Activated naive CD4-positive, alpha-beta T cell treated with anti-CD3 and anti-CD28 coated beads, Interleukin-2, amount 50 U/mL, for 72 hours (primary cell): Measurements from ENCODE around the gene NPTX2. TPM values are rescaled to one million over a fixed set of nuclear protein-coding genes. Genes with fewer than 3 reads are reported as not detected.
A peak's percentile ranks its signal among the peaks of the same experiment; 100 is the strongest.

Experiments
- ATAC-seq, 2 donors: fragments of 150-1000 bp; cut with Tn5 transposase; 2 replicates each; pipeline ENCODE4 v1.10.0; 2021; ENCODE audit warnings: mild to moderate bottlenecking in 2 of 2, moderate library complexity in 2 of 2
- DNase-seq, 2 donors: peaks; one replicate each; pipeline ENCODE4 v3.0.0; 2021 to 2022; ENCODE audit warnings: low spot score in 2 of 2
- H3K27ac Mint-ChIP-seq, 2 donors: one replicate each; pipeline ENCODE4 v1.8.0; 2022; ENCODE audit warnings: mild to moderate bottlenecking in 2 of 2, mixed read lengths in 2 of 2
- H3K36me3 Mint-ChIP-seq, 2 donors: one replicate each; pipeline ENCODE4 v1.8.0; 2022; ENCODE audit warnings: mixed read lengths in 2 of 2
- H3K9me3 Mint-ChIP-seq, 2 donors: one replicate each; pipeline ENCODE4 v1.8.0; 2022; ENCODE audit warnings: mixed read lengths in 2 of 2
- total RNA-seq, 2 donors: library from RNA; stranded (reverse); gene quantifications; one replicate each; pipeline ENCODE4 v1.2.3, GENCODE V29; 2022

The NPTX2 gene
- total RNA-seq, 2 donors from 2014 or later: not detected

GRCh38 chr7:98602755-98603398, 14.2 kb upstream of the NPTX2 start:
- H3K36me3 Mint-ChIP-seq: no peaks in the 10 kb centered on the region
- no peak for DNase-seq
- peaks cover 5% of the 10 kb centered on the region in 2 donors for H3K9me3 Mint-ChIP-seq
- no peak overlapping the region for H3K27ac Mint-ChIP-seq
- ATAC-seq: no peak

GRCh38 chr7:98603399-98603788, 13.7 kb upstream of the NPTX2 start:
- no peaks in the 10 kb centered on the region for H3K36me3 Mint-ChIP-seq
- no peak for ATAC-seq
- H3K27ac Mint-ChIP-seq: no peak overlapping the region
- peaks cover 5% of the 10 kb centered on the region in 2 donors for H3K9me3 Mint-ChIP-seq
- no peak for DNase-seq

GRCh38 chr7:98613601-98614425, 3.3 kb upstream of the NPTX2 start:
- Mint-ChIP-seq H3K9me3 (peaks cover 5 to 10% of the 10 kb centered on the region in 2 donors), H3K36me3 (peaks cover 0 to 14% of the 10 kb centered on the region in 2 donors), H3K27ac (no peak overlapping the region)
- peak in 1 of 2 donors; percentile 28 for ATAC-seq
- DNase-seq: no peak

- no peak for ATAC-seq
- peaks cover 0 to 8% of the 10 kb centered on the region in 2 donors for H3K36me3 Mint-ChIP-seq
- DNase-seq: no peak
- H3K9me3 Mint-ChIP-seq: peaks cover 0 to 5% of the 10 kb centered on the region in 2 donors
- H3K27ac Mint-ChIP-seq: no peak overlapping the region
These were observed 569 bp upstream of the NPTX2 start for GRCh38 chr7:98616381-98617050.

GRCh38 chr7:98617960-98618418, 904 bp downstream of the NPTX2 start:
- peaks cover 0 to 5% of the 10 kb centered on the region in 2 donors for H3K9me3 Mint-ChIP-seq
- no peak for ATAC-seq
- no peak for DNase-seq
- peaks cover 0 to 8% of the 10 kb centered on the region in 2 donors for H3K36me3 Mint-ChIP-seq
- H3K27ac Mint-ChIP-seq: no peak overlapping the region

- ATAC-seq: no peak
- H3K36me3 Mint-ChIP-seq: peaks cover 0 to 8% of the 10 kb centered on the region in 2 donors
- DNase-seq: no peak
- peaks cover 0 to 2% of the 10 kb centered on the region in 2 donors for H3K9me3 Mint-ChIP-seq
- no peak overlapping the region for H3K27ac Mint-ChIP-seq
These were observed 1.7 kb downstream of the NPTX2 start for GRCh38 chr7:98618786-98619185.

- no peak for ATAC-seq
- H3K27ac Mint-ChIP-seq: no peak overlapping the region
- H3K9me3 Mint-ChIP-seq: no peaks in the 10 kb centered on the region
- peaks cover 0 to 8% of the 10 kb centered on the region in 2 donors for H3K36me3 Mint-ChIP-seq
- no peak for DNase-seq
These were observed 2.6 kb downstream of the NPTX2 start for GRCh38 chr7:98619450-98620321.

GRCh38 chr7:98621573-98622482, 4.7 kb downstream of the NPTX2 start:
- Mint-ChIP-seq H3K27ac (no peak overlapping the region), H3K36me3 (peaks cover 0 to 8% of the 10 kb centered on the region in 2 donors), H3K9me3 (no peaks in the 10 kb centered on the region)
- DNase-seq (no peak), ATAC-seq (no peak)

GRCh38 chr7:98622926-98623325, 5.8 kb downstream of the NPTX2 start:
- Mint-ChIP-seq H3K9me3 (no peaks in the 10 kb centered on the region), H3K36me3 (peaks cover 0 to 8% of the 10 kb centered on the region in 2 donors), H3K27ac (no peak overlapping the region)
- ATAC-seq (no peak), DNase-seq (no peak)

GRCh38 chr7:98624846-98625420, 7.8 kb downstream of the NPTX2 start:
- no peaks in the 10 kb centered on the region for H3K36me3 Mint-ChIP-seq
- H3K9me3 Mint-ChIP-seq: no peaks in the 10 kb centered on the region
- ATAC-seq (no peak), DNase-seq (no peak)
- no peak overlapping the region for H3K27ac Mint-ChIP-seq

GRCh38 chr7:98626460-98627412, 9.7 kb downstream of the NPTX2 start:
- no peak for ATAC-seq
- H3K9me3 Mint-ChIP-seq: no peaks in the 10 kb centered on the region

GRCh38 chr7:98627413-98627790, 10.3 kb downstream of the NPTX2 start:
- ATAC-seq: no peak
- no peak overlapping the region for H3K27ac Mint-ChIP-seq

More at GRCh38 chr7:98626460-98627412, 9.7 kb downstream of the NPTX2 start:
- no peak overlapping the region for H3K27ac Mint-ChIP-seq
- H3K36me3 Mint-ChIP-seq: no peaks in the 10 kb centered on the region
- no peak for DNase-seq

GRCh38 chr7:98628418-98628817, 11.3 kb downstream of the NPTX2 start:
- no peak for ATAC-seq
- H3K27ac Mint-ChIP-seq: no peak overlapping the region
- peaks cover 5 to 9% of the 10 kb centered on the region in 2 donors for H3K9me3 Mint-ChIP-seq
- H3K36me3 Mint-ChIP-seq: peaks cover 0 to 5% of the 10 kb centered on the region in 2 donors
- DNase-seq: no peak

More at GRCh38 chr7:98627413-98627790, 10.3 kb downstream of the NPTX2 start:
- DNase-seq: no peak
- Mint-ChIP-seq H3K36me3 (peaks cover 0 to 5% of the 10 kb centered on the region in 2 donors), H3K9me3 (peaks cover 5 to 6% of the 10 kb centered on the region in 2 donors)

- ATAC-seq (no peak), DNase-seq (no peak)
- Mint-ChIP-seq H3K27ac (no peak overlapping the region), H3K9me3 (peaks cover 5 to 11% of the 10 kb centered on the region in 2 donors), H3K36me3 (peaks cover 0 to 5% of the 10 kb centered on the region in 2 donors)
These were observed 11.9 kb downstream of the NPTX2 start for GRCh38 chr7:98629001-98629431.
